ENCODE results near the gene GNPTAB. TPM values are rescaled to one million over a fixed set of nuclear protein-coding genes. Genes with fewer than 3 reads are reported as not detected.
"Not testable (repeated sequence)": the region's sequence is repeated elsewhere in the genome, so short reads cannot be mapped to it uniquely, and the experiment has no call there.

The GNPTAB gene
- total RNA-seq, 2 experiments from 2014 or later: 38.9 to 66.5 TPM

- Histone ChIP-seq H3K4me2 (ENCODE audit: low read length) (no peak overlapping the region), H3K36me3 (ENCODE audit: insufficient read depth, low read length) (no peaks in the 10 kb centered on the region), H3K27ac (ENCODE audit: low read depth, low read length, poor library complexity, severe bottlenecking) (no peak overlapping the region), H2AFZ (ENCODE audit: low read length) (no peak overlapping the region), H3K9me2 (ENCODE audit: insufficient read depth, low read length) (no peaks in the 10 kb centered on the region), H3K79me2 (ENCODE audit: insufficient read depth, low read depth, low read length) (no peaks in the 10 kb centered on the region), H3K4me1 (ENCODE audit: insufficient read depth, low read length, poor library complexity, severe bottlenecking) (no peaks in the 10 kb centered on the region), H3K4me3 (ENCODE audit: low read depth, low read length, poor library complexity, severe bottlenecking) (no peak overlapping the region), H3K9me3 (ENCODE audit: low read length) (no peaks in the 10 kb centered on the region), H4K20me1 (ENCODE audit: insufficient read depth, low read length) (no peaks in the 10 kb centered on the region)
- ChIA-PET CTCF (ENCODE audit: unreplicated experiment) (no interaction called here), POLR2A (interaction anchor here (1.4 kb wide), 1 partner anchor 37 kb away, joined by 4 read pairs; no protein-coding TSS in a partner anchor)
- no peak for DNase-seq (ENCODE audit: low spot score)
- BruUV-seq (replicated peaks): no TSS peak
- intact Hi-C loops (cut with micrococcal nuclease; ENCODE audit: unreplicated experiment): no loop called here
- TF ChIP-seq EZH2phosphoT487 (IDR thresholded peaks at IDR 0.05; ENCODE audit: borderline replicate concordance, low read depth, low read length) (no peak), CTCF (conservative IDR thresholded peaks at IDR 0.05; ENCODE audit: low read length) (no peak)
Measured at GRCh38 chr12:101866615-101867373, 36.0 kb upstream of the GNPTAB start.

- intact Hi-C loops (cut with micrococcal nuclease; ENCODE audit: unreplicated experiment): no loop called here
- TF ChIP-seq EZH2phosphoT487 (IDR thresholded peaks at IDR 0.05; ENCODE audit: borderline replicate concordance, low read depth, low read length) (no peak), CTCF (conservative IDR thresholded peaks at IDR 0.05; ENCODE audit: low read length) (no peak)
- H3K4me2 ChIP-seq (ENCODE audit: low read length): no peak overlapping the region
- no peaks in the 10 kb centered on the region for H3K36me3 ChIP-seq (ENCODE audit: insufficient read depth, low read length)
- no peaks in the 10 kb centered on the region for H3K79me2 ChIP-seq (ENCODE audit: insufficient read depth, low read depth, low read length)
- H3K27ac ChIP-seq (ENCODE audit: low read depth, low read length, poor library complexity, severe bottlenecking): no peak overlapping the region
- ChIA-PET CTCF (ENCODE audit: unreplicated experiment) (interaction anchor here (1.1 kb wide), 1 partner anchor 9 kb away, joined by 3 read pairs; no protein-coding TSS in a partner anchor), POLR2A (interaction anchor here (0.6 to 0.9 kb wide), 5 partner anchors 11 to 1421 kb away, joined by 3 to 6 read pairs (median 3); no protein-coding TSS in a partner anchor)
- no peak for DNase-seq (ENCODE audit: low spot score)
- no peak overlapping the region for H3K4me3 ChIP-seq (ENCODE audit: low read depth, low read length, poor library complexity, severe bottlenecking)
- H3K9me2 ChIP-seq (ENCODE audit: insufficient read depth, low read length): no peaks in the 10 kb centered on the region
- no peaks in the 10 kb centered on the region for H4K20me1 ChIP-seq (ENCODE audit: insufficient read depth, low read length)
- H3K9me3 ChIP-seq (ENCODE audit: low read length): no peaks in the 10 kb centered on the region
- no peak overlapping the region for H2AFZ ChIP-seq (ENCODE audit: low read length)
- H3K4me1 ChIP-seq (ENCODE audit: insufficient read depth, low read length, poor library complexity, severe bottlenecking): no peaks in the 10 kb centered on the region
- BruUV-seq (replicated peaks): no TSS peak
Measured at GRCh38 chr12:101863981-101864380, 33.2 kb upstream of the GNPTAB start.

GRCh38 chr12:101862245-101862644, 31.5 kb upstream of the GNPTAB start:
- Histone ChIP-seq H4K20me1 (ENCODE audit: insufficient read depth, low read length) (no peaks in the 10 kb centered on the region), H3K79me2 (ENCODE audit: insufficient read depth, low read depth, low read length) (no peaks in the 10 kb centered on the region), H3K9me3 (ENCODE audit: low read length) (no peaks in the 10 kb centered on the region), H3K27ac (ENCODE audit: low read depth, low read length, poor library complexity, severe bottlenecking) (no peak overlapping the region), H3K4me2 (ENCODE audit: low read length) (no peak overlapping the region), H3K4me1 (ENCODE audit: insufficient read depth, low read length, poor library complexity, severe bottlenecking) (peaks cover 3% of the 10 kb centered on the region), H3K36me3 (ENCODE audit: insufficient read depth, low read length) (no peaks in the 10 kb centered on the region), H3K9me2 (ENCODE audit: insufficient read depth, low read length) (no peaks in the 10 kb centered on the region), H3K4me3 (ENCODE audit: low read depth, low read length, poor library complexity, severe bottlenecking) (no peak overlapping the region), H2AFZ (ENCODE audit: low read length) (no peak overlapping the region)
- ChIA-PET CTCF (ENCODE audit: unreplicated experiment) (interaction anchor here (0.6 kb wide), 1 partner anchor 29 kb away, joined by 3 read pairs; no protein-coding TSS in a partner anchor), POLR2A (interaction anchor here (0.6 to 0.7 kb wide), 2 partner anchors 27 to 30 kb away, joined by 3 to 7 read pairs; no protein-coding TSS in a partner anchor)
- no peak for DNase-seq (ENCODE audit: low spot score)
- intact Hi-C loops (cut with micrococcal nuclease; ENCODE audit: unreplicated experiment): no loop called here
- no peak for TF ChIP-seq EZH2phosphoT487 (IDR thresholded peaks at IDR 0.05; ENCODE audit: borderline replicate concordance, low read depth, low read length)
- TF ChIP-seq CTCF (conservative IDR thresholded peaks at IDR 0.05; ENCODE audit: low read length): no peak
- no TSS peak for BruUV-seq (replicated peaks)

- H3K9me2 ChIP-seq (ENCODE audit: insufficient read depth, low read length); H3K27ac ChIP-seq (ENCODE audit: low read depth, low read length, poor library complexity, severe bottlenecking); H3K4me1 ChIP-seq (ENCODE audit: insufficient read depth, low read length, poor library complexity, severe bottlenecking); H4K20me1 ChIP-seq (ENCODE audit: insufficient read depth, low read length); H3K79me2 ChIP-seq (ENCODE audit: insufficient read depth, low read depth, low read length); H2AFZ ChIP-seq (ENCODE audit: low read length); H3K36me3 ChIP-seq (ENCODE audit: insufficient read depth, low read length); DNase-seq (ENCODE audit: low spot score); intact Hi-C loops (cut with micrococcal nuclease; ENCODE audit: unreplicated experiment); H3K4me3 ChIP-seq (ENCODE audit: low read depth, low read length, poor library complexity, severe bottlenecking); H3K4me2 ChIP-seq (ENCODE audit: low read length); BruUV-seq (replicated peaks); H3K9me3 ChIP-seq (ENCODE audit: low read length): not testable (repeated sequence)
- CTCF ChIA-PET (ENCODE audit: unreplicated experiment): interaction anchor here (0.6 kb wide), 1 partner anchor 28 kb away, joined by 3 read pairs; no protein-coding TSS in a partner anchor
- POLR2A ChIA-PET: interaction anchor here (0.6 to 1.4 kb wide), 2 partner anchors 13 to 27 kb away, joined by 3 to 4 read pairs; no protein-coding TSS in a partner anchor
Measured at GRCh38 chr12:101861688-101862087, 30.9 kb upstream of the GNPTAB start.
